Vein endothelial cell (primary cell): ENCODE data around the gene GALNTL6. TPM values are rescaled to one million over a fixed set of nuclear protein-coding genes. Genes with fewer than 3 reads are reported as not detected.

Source experiments
- total RNA-seq: library from RNA; depleted of rRNA; stranded (reverse); fragments of >200 nt; gene quantifications from 2 replicates; pipeline ENCODE4 v1.2.3, GENCODE V29; 2012

GALNTL6 gene
- not detected in 2 replicates for total RNA-seq

DNA sequence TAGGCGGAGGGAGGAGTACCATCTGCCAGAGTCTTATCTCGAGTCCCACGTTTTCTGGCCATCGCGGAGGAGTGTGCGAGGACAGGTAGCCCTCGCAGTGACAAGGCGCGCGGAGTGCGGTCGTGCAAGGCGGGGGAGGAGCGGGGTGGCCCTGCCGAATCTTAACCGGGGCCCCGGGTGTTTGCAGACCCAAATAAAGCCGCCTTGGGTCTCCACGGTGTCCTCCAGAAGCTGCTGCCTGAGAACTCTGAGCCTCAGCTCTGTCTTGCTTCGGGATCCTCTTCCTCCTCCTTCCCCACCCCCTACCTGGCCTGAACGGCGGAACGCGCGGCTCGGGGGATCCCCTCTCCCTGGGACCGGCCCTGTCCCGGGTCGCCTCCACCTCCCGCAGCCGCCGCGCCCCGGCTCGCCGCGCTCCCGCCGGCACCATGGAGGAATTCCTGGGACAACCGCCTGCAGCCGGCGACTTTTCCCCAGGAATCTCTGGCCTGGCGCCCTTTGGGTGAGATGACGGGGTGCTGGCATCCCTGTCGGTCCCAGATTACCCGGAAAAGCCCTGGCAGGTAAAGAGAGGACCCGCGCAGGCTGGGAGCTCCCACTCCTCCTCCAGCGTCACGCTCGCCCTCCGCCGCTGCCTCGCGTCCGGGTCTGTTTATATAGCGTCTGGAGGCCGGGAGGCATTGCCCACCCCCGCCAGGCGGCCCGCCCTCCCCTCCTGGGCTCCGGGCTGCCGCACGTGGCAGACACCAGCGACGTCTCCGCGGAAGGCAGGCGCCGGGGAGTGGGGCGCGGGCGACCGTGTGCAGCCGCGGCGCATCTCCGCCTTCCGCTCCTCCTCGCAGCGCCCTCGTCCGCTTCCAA, at the start of gene GALNTL6:
Gene GALNTL6 (plus strand): TSS at position 740 of the 861 bp plus-strand sequence.

